Mononuclear cell (primary cell): ENCODE data around the gene RNF32. TPM values are rescaled to one million over a fixed set of nuclear protein-coding genes. Genes with fewer than 3 reads are reported as not detected.
"Not testable (repeated sequence)": the region's sequence is repeated elsewhere in the genome, so short reads cannot be mapped to it uniquely, and the experiment has no call there.

Experiments used
- H3K27me3 ChIP-seq: 2 replicates; pipeline ENCODE4 v1.6.0; 2011; ENCODE audit warnings: low read length, control low read depth; ENCODE audit not compliant: insufficient read depth
- H3K4me1 ChIP-seq: 2 replicates; pipeline ENCODE4 v1.5.1; 2011; ENCODE audit warnings: mild to moderate bottlenecking, low read length, control low read depth; ENCODE audit not compliant: insufficient read depth
- H3K4me3 ChIP-seq: 2 replicates; pipeline ENCODE4 v1.5.1; 2011; ENCODE audit warnings: mild to moderate bottlenecking, low read length, moderate library complexity
- H3K9me3 ChIP-seq: 2 replicates; pipeline ENCODE4 v1.5.1; 2011; ENCODE audit warnings: low read depth, mild to moderate bottlenecking, control low read depth, low read length
- total RNA-seq: library from RNA; depleted of rRNA; stranded (reverse); fragments of >200 nt; gene quantifications from one replicate; pipeline ENCODE4 v1.2.3, GENCODE V29; 2012

RNF32 gene
- total RNA-seq, 1 donor, result 0.10 TPM

DNA sequence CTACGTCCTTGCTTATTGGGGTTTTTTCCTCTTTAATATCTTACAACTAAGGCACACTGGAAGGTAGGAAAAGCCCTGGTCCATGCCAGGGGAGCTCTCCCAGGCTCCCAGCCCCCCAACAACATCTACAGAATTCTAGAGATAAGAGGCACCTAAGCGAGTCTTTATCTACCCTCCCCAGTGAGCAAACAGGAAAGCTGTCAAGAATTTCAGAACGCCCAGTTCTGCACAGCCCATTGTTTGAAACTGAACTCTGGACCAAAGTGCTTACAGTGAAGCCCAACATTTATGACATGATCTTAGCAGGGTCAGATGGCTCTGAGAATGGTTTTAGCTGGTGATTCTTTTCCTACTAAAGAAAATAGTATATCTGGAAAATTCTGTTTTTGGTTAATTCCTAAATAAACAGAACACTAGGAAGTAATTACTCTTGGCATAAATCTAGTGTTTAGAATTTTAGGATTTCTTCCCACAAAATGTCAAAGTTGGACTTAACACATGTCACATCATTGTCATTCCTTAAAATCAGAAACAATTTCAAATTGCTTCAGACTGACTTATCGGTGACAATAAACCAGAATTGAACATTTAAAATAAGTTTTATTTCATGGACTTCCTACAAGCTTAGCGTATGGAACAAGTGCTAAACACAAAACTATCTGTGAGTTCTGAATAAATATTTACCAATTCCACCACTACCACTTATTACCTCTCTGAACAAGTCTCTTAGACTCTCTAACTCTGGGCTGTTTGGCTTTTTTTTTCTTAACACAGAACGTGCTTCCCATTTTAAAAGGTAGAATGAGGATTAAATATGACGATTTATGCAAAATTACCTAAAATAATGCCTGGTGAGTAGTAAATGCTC lies 31.3 kb upstream of the RNF32 start:
- H3K4me1 ChIP-seq, result peaks cover 15% of the 10 kb centered on the region
- H3K9me3 ChIP-seq, result no peaks in the 10 kb centered on the region
- no peak overlapping the region for H3K4me3 ChIP-seq

DNA sequence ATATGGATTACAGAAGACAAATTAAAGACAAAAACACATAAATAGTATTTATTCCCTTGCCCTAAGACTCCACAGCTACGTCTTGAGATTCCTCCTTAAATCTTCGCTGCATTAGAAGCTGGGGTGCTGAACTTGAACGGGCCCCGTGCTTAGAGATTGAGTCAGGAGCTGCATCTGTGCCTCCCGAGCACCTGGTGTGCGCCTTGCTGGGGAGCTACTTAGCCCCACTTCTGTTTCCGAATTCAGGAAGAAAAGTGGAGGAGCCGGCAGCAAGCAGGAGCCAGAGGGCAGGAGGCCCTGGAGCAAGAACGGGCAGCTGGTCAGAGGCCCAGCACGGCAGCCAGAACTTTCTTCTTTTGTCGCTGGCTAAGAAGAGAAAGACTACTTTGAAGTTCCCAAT lies 30.4 kb upstream of the RNF32 start:
- Histone ChIP-seq H3K27me3 (peaks cover 27% of the 10 kb centered on the region), H3K9me3 (no peaks in the 10 kb centered on the region), H3K4me3 (no peak overlapping the region)

More for the DNA sequence above, 31.3 kb upstream of the RNF32 start:
- H3K27me3 ChIP-seq, result peaks cover 18% of the 10 kb centered on the region

DNA sequence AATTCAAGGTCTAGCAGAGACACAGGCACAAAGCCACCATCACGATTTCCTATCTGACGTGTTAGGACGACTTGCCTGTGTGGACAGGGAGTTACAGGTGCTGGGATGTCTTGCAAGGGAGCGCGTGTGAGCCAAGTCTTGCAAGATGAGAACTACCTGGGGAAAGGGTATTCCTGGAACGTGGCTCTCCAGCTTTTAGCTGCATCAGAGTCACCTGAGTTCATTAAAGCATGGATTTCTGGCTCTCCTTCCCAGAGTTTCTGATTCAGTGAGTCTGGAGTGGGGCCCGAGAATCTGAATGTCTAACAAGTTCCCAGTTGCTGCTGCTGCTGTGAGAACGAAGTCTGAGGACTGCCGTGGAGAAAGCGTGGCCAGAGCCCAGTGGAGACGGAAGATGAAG lies 30.0 kb upstream of the RNF32 start:
- H3K4me3 ChIP-seq, result no peak overlapping the region
- H3K4me1 ChIP-seq, result peaks cover 15% of the 10 kb centered on the region
- no peaks in the 10 kb centered on the region for H3K9me3 ChIP-seq
- peaks cover 31% of the 10 kb centered on the region for H3K27me3 ChIP-seq

More for the DNA sequence above, 30.4 kb upstream of the RNF32 start:
- peaks cover 15% of the 10 kb centered on the region for H3K4me1 ChIP-seq

DNA sequence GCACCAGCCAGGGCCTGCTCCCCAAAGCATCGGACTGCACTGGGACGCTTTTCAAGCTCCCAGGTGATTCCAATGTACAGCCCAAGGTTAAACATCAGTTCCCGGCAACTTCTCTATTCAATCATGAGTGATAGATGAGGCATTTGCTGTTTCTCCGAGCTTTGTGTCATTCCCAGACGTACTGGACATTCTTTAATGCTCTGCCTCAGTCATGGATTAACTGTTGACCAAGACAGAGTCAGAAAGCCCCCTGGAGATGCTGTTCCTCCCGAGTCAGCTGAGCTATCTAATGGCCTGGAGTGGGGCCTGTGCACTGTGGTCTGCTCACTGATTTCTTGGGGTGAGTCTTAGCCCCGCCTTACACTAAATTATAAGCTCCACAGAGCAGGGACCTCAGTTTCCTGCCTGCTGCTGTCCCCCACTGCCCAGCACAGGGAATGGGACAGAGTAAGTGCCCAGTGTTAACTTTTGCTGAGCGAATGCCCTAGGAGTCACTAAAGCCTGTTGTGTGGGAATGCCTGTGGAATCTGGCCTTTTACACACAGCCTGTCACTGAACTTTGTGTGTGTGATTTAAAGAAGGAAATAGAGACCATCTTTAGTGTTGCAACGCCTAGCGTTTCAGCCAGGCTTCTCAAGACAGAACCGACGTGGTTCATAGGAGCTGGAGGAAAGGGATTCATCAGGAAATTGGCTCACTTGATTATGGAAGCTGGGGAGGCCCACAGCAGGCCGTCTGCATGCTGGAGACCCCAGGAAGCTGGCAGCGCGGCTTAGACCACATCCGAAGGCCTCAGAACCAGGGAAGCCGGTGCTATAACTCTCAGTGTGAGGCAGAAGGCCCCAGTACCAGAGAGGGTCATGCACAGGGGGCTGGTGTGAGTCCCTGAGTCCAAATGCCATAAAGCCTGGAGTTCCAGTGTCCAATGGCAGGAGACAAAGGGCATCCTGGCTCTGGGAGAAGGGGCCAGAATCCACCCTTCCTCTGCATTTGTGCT lies 29.3 kb upstream of the RNF32 start:
- Histone ChIP-seq H3K4me1 (peaks cover 15% of the 10 kb centered on the region), H3K27me3 (peaks cover 35% of the 10 kb centered on the region), H3K9me3 (no peaks in the 10 kb centered on the region), H3K4me3 (no peak overlapping the region)

DNA sequence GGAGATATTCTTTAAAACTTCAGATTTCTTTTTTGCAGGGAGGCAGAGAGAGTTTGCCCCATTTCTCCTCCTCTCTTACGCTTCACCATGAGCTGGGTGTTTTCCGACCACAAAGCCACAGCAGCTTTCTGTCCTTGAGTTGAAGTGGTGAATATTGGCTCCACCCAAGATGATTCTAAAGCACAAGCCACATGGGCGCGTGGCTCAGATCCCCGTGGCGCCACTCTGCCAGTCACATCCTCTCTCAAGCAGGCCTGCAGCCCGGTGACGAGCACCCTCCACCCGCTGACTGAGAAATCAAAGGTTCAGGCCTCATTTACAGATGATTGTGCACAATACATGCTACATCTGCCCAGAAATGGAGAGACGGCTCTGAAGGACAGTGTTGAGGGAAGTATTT lies 27.6 kb upstream of the RNF32 start:
- no peak overlapping the region for H3K4me3 ChIP-seq
- peaks cover 45% of the 10 kb centered on the region for H3K27me3 ChIP-seq
- peaks cover 15% of the 10 kb centered on the region for H3K4me1 ChIP-seq
- H3K9me3 ChIP-seq, result no peaks in the 10 kb centered on the region

DNA sequence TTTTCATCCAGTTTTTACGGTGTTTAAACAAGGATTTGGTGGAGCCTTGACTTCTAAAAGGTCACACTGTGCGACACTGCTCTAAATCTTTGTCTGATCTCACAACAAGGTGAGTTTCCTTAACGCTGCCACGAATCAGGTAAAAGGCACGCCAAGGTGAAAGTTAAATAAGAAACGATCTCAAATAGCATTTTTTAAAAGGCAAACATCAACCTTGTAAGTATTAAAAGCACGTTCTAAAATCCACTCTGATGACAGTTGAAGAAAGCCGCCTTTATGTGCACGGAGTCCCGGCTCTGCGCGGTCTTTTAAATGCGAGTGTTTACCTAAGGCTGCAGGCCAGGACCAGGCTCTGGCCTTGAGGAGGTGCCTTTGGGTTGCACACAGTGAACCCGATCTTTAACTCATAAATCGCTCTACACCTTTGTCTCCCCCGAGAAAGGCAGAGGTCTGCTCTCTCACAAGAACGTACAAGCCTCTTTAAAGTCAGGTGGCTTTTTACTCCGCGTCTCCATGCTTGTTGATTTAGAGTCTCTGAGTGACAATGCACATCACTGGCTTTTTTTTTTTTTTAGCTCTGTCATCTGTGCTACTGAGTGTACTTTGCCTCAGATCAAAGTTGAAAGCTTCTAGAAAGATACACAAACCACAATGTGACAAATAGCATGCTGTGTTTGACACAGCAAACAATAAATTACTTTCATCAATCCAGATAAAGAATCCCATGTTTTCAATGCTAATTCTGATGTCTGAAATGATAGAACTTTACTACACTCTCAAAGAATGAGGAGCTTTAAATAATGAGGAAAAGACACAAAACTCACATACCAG lies 25.9 kb upstream of the RNF32 start:
- Histone ChIP-seq H3K4me1 (peaks cover 15% of the 10 kb centered on the region), H3K27me3 (peaks cover 38% of the 10 kb centered on the region), H3K4me3 (no peak overlapping the region), H3K9me3 (no peaks in the 10 kb centered on the region)

DNA sequence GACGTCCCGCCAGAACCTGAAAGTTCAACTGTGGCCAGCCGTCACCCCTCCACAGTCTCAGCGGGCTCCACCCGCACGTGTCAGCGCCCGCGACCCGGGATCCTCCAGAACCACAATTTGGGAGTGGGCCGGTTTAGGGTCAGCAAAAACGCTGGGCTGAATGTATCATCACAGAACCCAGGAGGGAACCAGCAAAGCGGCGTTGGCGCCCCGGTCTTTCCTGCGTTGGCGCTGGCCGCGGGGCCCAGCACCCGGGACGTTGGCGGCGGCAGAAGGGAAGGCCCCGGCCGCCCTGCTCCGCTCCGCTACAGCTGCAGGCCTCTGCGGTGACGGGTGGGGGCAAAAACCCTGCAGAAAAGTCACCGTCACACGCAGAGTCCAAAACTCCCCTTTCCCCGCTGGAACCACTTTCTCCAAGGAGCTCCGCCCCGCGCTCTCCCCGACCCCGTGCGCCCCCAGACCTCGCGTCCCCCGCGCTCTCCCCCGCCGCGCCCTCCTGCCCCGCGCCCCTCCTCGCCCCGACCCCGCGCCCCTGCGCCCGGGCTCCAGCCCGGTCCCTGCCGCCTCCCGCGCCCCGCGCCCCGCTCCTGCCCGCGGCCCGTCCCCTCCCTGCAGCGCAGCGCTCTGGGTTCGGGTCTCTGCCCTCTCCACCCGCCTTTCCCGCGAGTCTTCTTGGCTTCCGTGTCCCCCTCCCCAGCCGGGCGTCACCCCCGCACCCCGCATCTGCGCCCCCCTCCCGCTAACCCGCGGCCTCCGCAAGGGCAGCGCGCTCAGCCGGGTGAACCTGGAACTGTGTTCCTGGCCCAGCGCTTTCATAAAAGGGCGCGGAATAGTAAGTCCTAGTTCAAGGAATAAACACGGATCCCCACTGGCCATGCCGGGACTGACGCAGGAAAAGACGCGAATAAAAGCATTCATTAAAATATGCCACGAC lies 24.0 kb upstream of the RNF32 start:
- Histone ChIP-seq H3K4me1 (peaks cover 15% of the 10 kb centered on the region), H3K27me3 (peaks cover 42% of the 10 kb centered on the region), H3K4me3 (no peak overlapping the region), H3K9me3 (no peaks in the 10 kb centered on the region)

DNA sequence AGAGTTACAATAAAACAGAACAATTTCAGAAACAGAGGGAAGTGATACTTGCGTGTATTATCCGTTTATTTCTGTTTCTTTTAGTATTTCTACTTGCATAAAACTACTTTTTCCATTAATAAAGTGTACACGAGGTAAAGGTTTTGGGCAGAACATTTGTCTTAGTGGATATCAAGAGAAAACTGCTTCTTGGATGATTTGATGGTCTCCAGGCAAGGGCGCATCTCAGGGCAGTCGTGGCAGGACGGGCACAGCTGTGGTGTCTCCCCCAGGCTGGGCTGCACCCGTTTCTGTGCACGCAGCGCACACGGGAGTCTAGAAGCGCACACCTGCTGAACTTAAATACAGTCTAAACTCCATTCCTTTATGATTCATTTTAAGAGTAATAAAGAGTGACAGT lies 23.4 kb upstream of the RNF32 start:
- H3K9me3 ChIP-seq, result no peaks in the 10 kb centered on the region
- H3K27me3 ChIP-seq, result peaks cover 42% of the 10 kb centered on the region
- H3K4me1 ChIP-seq, result peaks cover 11% of the 10 kb centered on the region
- no peak overlapping the region for H3K4me3 ChIP-seq

DNA sequence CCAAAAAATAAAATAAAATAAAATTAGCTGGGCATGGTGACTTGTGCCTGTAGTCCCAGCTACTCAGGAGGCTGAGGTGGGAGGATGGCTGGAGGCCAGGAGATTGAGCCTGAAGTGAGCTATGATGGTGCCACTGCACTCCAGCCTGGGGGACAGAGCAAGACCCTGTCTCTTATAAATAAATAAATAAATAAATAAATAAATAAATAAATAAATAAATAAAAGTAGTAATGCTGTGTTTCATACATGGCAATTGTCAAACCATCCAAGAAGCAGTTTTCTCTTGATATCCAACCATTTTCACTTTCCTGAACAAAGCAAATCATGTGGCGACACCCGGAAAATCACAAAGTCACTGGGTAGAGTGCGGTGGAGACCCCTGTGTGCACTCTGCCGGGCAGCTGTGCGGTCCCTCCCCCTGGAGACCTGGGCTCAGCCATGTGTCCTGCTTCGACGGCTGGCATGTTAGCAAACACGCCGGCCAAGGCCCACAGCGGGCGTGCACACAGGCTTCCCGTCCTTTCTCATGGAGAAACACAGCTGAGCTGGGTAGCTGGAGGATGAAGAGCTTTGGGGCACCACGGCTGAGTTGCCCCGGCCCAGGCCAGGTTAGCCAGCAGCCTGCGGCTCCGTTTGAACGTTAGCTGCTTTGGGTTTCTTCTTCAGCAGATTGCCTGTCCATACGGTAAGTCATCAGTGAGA lies 22.3 kb upstream of the RNF32 start:
- Histone ChIP-seq H3K27me3 (peaks cover 44% of the 10 kb centered on the region), H3K4me1 (peaks cover 5% of the 10 kb centered on the region), H3K9me3 (no peaks in the 10 kb centered on the region), H3K4me3 (no peak overlapping the region)

DNA sequence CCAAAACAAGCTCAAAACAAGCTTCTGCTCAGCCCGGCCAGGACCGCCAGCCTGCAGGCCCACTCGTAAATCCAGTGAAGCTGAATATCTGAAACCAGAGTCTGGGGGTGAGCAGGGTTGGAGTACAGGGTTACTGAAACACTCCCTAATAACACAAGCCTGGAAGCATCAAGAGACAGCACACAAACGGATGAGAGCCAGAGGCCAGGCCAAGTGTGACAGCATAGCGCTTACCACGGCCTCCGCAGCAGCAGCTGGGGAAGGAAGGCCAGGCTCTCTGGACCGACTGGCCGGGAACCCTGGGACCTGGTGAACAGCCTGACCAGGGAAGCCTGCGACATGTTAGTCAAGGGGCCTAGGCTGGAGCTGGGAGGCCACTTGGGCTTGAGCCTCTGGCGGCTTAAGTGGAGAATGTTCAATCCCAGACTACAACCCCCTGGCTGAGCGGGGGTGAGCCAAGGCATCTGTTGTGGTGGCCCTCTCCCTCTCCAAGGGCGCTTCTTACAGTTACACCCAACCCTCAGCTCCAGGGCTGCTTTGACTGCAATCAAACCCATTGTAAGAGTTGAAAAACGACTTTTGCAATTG lies 21.7 kb upstream of the RNF32 start:
- Histone ChIP-seq H3K9me3 (no peaks in the 10 kb centered on the region), H3K4me1 (no peaks in the 10 kb centered on the region), H3K4me3 (no peak overlapping the region), H3K27me3 (peaks cover 44% of the 10 kb centered on the region)

DNA sequence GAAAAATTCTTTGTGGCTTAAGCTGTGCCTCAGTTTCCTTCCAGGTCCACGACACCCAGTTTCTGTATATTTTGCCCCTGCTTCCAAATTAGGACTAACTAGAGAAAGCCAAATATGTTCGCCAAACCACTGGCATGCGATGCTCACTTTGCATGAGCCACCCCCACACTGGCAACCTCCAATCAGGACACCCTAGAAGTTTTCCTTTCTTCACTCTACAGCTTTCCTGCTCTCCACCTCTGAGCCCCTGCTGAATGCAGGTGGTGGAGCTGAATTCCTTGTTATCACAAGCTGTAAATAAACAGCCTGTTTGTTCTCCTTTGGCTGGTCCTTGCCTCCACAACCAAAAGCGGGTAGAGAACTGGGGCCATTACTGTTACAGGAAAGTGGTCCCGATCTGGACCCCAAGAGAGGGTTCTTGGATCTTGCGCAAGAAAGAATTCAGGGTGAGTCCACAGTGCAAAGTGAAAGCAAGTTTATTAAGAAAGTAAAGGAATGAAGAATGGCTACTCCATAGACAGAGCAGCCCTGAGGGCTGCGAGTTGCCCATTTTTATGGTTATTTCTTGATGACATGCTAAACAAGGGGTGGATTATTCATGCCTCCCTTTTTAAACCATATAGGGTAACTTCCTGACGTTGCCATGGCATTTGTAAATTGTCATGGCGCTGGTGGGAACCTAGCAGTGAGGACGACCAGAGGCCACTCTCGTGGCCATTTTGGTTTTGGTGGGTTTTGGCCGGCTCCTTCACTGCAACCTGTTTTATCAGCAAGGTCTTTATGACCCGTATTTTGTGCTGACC lies 20.9 kb upstream of the RNF32 start:
- H3K4me1 ChIP-seq, H3K9me3 ChIP-seq, H3K4me3 ChIP-seq: not testable (repeated sequence)
- H3K27me3 ChIP-seq, result peaks cover 37% of the 10 kb centered on the region

DNA sequence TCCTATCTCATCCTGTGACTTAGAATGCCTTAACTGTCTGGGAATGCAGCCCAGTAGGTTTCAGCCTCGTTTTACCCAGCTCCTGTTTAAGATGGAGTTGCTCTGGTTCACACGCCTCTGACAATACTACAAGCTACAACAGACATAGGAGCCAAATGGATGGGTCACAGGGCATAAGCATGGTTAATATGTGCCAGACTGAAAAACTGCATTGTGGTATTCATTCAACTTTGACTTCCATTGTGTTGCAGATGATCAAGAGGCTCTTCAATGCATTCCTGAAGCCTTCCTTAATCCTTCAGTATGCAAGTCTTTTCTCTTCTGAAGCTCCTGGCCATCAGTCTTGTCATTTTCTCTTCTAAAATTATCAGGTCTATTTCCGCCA lies 20.3 kb upstream of the RNF32 start:
- H3K9me3 ChIP-seq, result no peaks in the 10 kb centered on the region
- H3K27me3 ChIP-seq, result peaks cover 31% of the 10 kb centered on the region
- no peaks in the 10 kb centered on the region for H3K4me1 ChIP-seq
- H3K4me3 ChIP-seq, result no peak overlapping the region
